Right lobe of liver (tissue), 6 donors: ENCODE results near the gene BMP8B. TPM values are rescaled to one million over a fixed set of nuclear protein-coding genes. Genes with fewer than 3 reads are reported as not detected.

Source experiments
- ATAC-seq, 4 donors: fragments of 200-7000 bp; cut with Tn5 transposase; one replicate each; pipeline ENCODE4 v1.9.1; 2020; ENCODE audit warnings: mild to moderate bottlenecking in 4 of 4, moderate library complexity in 4 of 4
- DNase-seq, 3 donors: peaks; one replicate each; pipeline ENCODE4 v3.0.0-alpha.2; 2020
- H3K27ac ChIP-seq, 3 donors: fragments of 200-600 bp; one replicate each; pipeline ENCODE4 v1.8.0; 2022
- H3K27me3 ChIP-seq, 2 donors: fragments of 200-600 bp; one replicate each; pipeline ENCODE4 v1.8.0; 2022
- H3K36me3 ChIP-seq, 4 donors: fragments of 200-600 bp; sonication (generic) in 1 of 4; one replicate each; pipeline versions ENCODE4 v1.5.1 to v1.8.0; 2017 to 2022; ENCODE audit warnings: control low read depth in 1 of 4
- H3K4me1 ChIP-seq, 4 donors: fragments of 200-600 bp; sonication (generic) in 1 of 4; one replicate each; pipeline versions ENCODE4 v1.5.1 to v1.8.0; 2017 to 2022; ENCODE audit warnings: control low read depth in 1 of 4
- H3K4me3 ChIP-seq, 3 donors: fragments of 200-600 bp; one replicate each; pipeline ENCODE4 v1.8.0; 2022
- H3K9me3 ChIP-seq, 4 donors: fragments of 200-600 bp; sonication (generic) in 1 of 4; one replicate each; pipeline versions ENCODE4 v1.5.1 to v1.8.0; 2017 to 2022; ENCODE audit warnings: control low read depth in 1 of 4
- CTCF ChIP-seq, 4 donors: fragments of 200-600 bp in 3 of 4; fragments of 450-650 bp in 1 of 4; IDR thresholded peaks; one replicate each; pipeline versions ENCODE4 v1.5.1 to v1.8.0; 2016 to 2022; ENCODE audit warnings: antibody characterized with exemption in 4 of 4, mild to moderate bottlenecking in 2 of 4
- POLR2A ChIP-seq: fragments of 450-650 bp; IDR thresholded peaks from one replicate; pipeline ENCODE4 v1.6.1; 2017; ENCODE audit warnings: antibody characterized with exemption, mild to moderate bottlenecking
- WGBS: methylation state at CpG from one replicate; pipeline ENCODE4 v1.1.6; 2018; ENCODE audit warnings: low coverage, low lambda C conversion rate; ENCODE audit not compliant: insufficient coverage; ENCODE audit errors: missing lambda C conversion rate; 5-methylcytosine and 5-hydroxymethylcytosine counted together
- intact Hi-C, 2 donors: fragments of 100-400 bp; cut with DNase I; formaldehyde crosslinking; loops; one replicate each; pipeline versions ENCODE4 v1.11.2 to v1.14.1; 2022
- total RNA-seq, 6 experiments: library from RNA; depleted of rRNA in 2 of 6; stranded (reverse); fragments of >200 nt in 2 of 6; fragmentation: NEBNext Ultra II Directional in 3 of 6; extraction: Animal tissue kit (Norgen Biotek cat#: 25700) in 3 of 6; gene quantifications; one replicate each; pipeline versions ENCODE4 v1.1.0 to v1.2.4, GENCODE V29; 2016 to 2023
- donor health status: DM: no; HTN: yes; CAD: no.
- donor health status: DM: no; HTN: no; CAD: no.
- donor health status: DM: no; HTN: no; CAD: no.
- donor health status: DM: no; HTN: yes; CAD: no.
- donor health status: DM: no; HTN: yes; CAD: no.

Gene BMP8B
- total RNA-seq, 6 experiments from 2014 or later = 0.04 to 2.2 (median 0.79) TPM

- ATAC-seq (no peak), DNase-seq (no peak)
- Histone ChIP-seq H3K27ac (no peak overlapping the region), H3K4me3 (no peak overlapping the region), H3K27me3 (peaks cover 0 to 14% of the 10 kb centered on the region in 2 donors), H3K4me1 (no peaks in the 10 kb centered on the region), H3K9me3 (no peaks in the 10 kb centered on the region), H3K36me3 (no peaks in the 10 kb centered on the region)
- intact Hi-C loops = loop anchor here in 1 of 2 donors (10.0 kb wide), 1 partner anchor 122 kb away; no protein-coding TSS in a partner anchor
- 59% methylated on average over 3 of the region's 3 CpGs for WGBS
- TF ChIP-seq CTCF (IDR thresholded peaks at IDR 0.05) (no peak), POLR2A (no peak)
Measured at GRCh38 chr1:39726600-39726999, 62.1 kb downstream of the BMP8B start.

GRCh38 chr1:39722495-39722894 lies 66.2 kb downstream of the BMP8B start:
- TF ChIP-seq POLR2A (no peak), CTCF (IDR thresholded peaks at IDR 0.05) (no peak)
- Histone ChIP-seq H3K4me1 (no peaks in the 10 kb centered on the region), H3K27ac (no peak overlapping the region), H3K9me3 (no peaks in the 10 kb centered on the region), H3K27me3 (peaks cover 0 to 1% of the 10 kb centered on the region in 2 donors), H3K36me3 (no peaks in the 10 kb centered on the region), H3K4me3 (no peak overlapping the region)
- intact Hi-C loops = loop anchor here in 1 of 2 donors (10.0 kb wide), 1 partner anchor 118 kb away; no protein-coding TSS in a partner anchor
- ATAC-seq (no peak), DNase-seq (no peak)
- 6% methylated on average over 2 of the region's 2 CpGs for WGBS

- intact Hi-C loops = loop anchor here in 1 of 2 donors (10.0 kb wide), 1 partner anchor 117 kb away; no protein-coding TSS in a partner anchor
- H3K36me3 ChIP-seq = no peaks in the 10 kb centered on the region
- H3K4me3 ChIP-seq = no peak overlapping the region
- no peaks in the 10 kb centered on the region for H3K9me3 ChIP-seq
- DNase-seq (no peak), ATAC-seq (no peak)
- H3K4me1 ChIP-seq = no peaks in the 10 kb centered on the region
- H3K27me3 ChIP-seq = no peaks in the 10 kb centered on the region
- no peak overlapping the region for H3K27ac ChIP-seq
- TF ChIP-seq POLR2A (no peak), CTCF (IDR thresholded peaks at IDR 0.05) (no peak)
Measured at GRCh38 chr1:39721664-39722063, 67.0 kb downstream of the BMP8B start.

GRCh38 chr1:39720094-39720999 lies 68.3 kb downstream of the BMP8B start:
- H3K4me1 ChIP-seq = no peaks in the 10 kb centered on the region
- intact Hi-C loops = loop anchor here in 1 of 2 donors (10.0 kb wide), 1 partner anchor 116 kb away; no protein-coding TSS in a partner anchor
- WGBS = 33% methylated on average over 7 of the region's 7 CpGs
- H3K9me3 ChIP-seq = no peaks in the 10 kb centered on the region
- H3K27me3 ChIP-seq = no peaks in the 10 kb centered on the region
- H3K27ac ChIP-seq = no peak overlapping the region
- no peaks in the 10 kb centered on the region for H3K36me3 ChIP-seq
- DNase-seq (no peak), ATAC-seq (peak; percentile 76 to 94 (median 83))
- TF ChIP-seq CTCF (IDR thresholded peaks at IDR 0.05) = peak; percentile 72 to 81 (median 76)
- TF ChIP-seq POLR2A = no peak
- no peak overlapping the region for H3K4me3 ChIP-seq
